Measurements from ENCODE around the gene KCNF1. TPM values are rescaled to one million over a fixed set of nuclear protein-coding genes. Genes with fewer than 3 reads are reported as not detected.
"Not testable (repeated sequence)": the region's sequence is repeated elsewhere in the genome, so short reads cannot be mapped to it uniquely, and the experiment has no call there.

The KCNF1 gene
- total RNA-seq, 2 donors from 2014 or later: 5.2 to 17.0 TPM

DNA sequence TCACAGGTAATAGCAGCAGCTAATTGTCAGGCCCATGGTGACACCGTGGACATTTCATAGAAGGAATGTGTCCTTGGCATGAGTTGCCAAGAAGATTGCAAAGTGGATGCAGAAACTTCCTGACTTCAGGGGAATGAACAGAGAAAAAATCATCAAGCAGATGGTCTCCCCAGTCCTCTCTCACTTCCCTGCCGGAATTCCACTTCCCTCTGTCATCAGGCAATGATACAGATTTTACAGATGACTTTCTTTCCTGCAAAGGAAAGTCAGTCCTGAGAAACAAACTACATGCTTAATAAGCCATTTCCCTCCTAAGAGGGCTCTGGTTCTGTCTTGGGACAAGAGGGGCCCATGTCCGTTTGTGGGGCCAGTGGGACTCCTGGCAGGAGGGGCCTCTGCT lies 45.7 kb downstream of the KCNF1 start:
- H3K27ac ChIP-seq (ENCODE audit: low read depth, low read length): no peak overlapping the region
- Mint-ChIP-seq H3K27ac (no peak overlapping the region), H3K9me3 (peaks cover 8% of the 10 kb centered on the region), H3K27me3 (ENCODE audit: insufficient read depth) (no peaks in the 10 kb centered on the region), H3K4me3 (no peak overlapping the region), H3K36me3 (ENCODE audit: low read depth) (peaks cover 3% of the 10 kb centered on the region), H3K4me1 (peaks cover 7% of the 10 kb centered on the region)
- no peaks in the 10 kb centered on the region for H3K9me3 ChIP-seq (ENCODE audit: control insufficient read depth, low read length)
- no peak overlapping the region for H3K9ac ChIP-seq (ENCODE audit: extremely low read depth, low read length, poor library complexity, severe bottlenecking)
- H3K4me1 ChIP-seq (ENCODE audit: control insufficient read depth, insufficient read depth, low read length): peaks cover 8% of the 10 kb centered on the region
- 95 to 100% methylated on average over 2 to 3 of the region's 3 CpGs for WGBS, 2 experiments (ENCODE audit: insufficient coverage in 1 of 2, insufficient read length in 1 of 2)
- no peak for DNase-seq
- TF ChIP-seq, protein P1, sequence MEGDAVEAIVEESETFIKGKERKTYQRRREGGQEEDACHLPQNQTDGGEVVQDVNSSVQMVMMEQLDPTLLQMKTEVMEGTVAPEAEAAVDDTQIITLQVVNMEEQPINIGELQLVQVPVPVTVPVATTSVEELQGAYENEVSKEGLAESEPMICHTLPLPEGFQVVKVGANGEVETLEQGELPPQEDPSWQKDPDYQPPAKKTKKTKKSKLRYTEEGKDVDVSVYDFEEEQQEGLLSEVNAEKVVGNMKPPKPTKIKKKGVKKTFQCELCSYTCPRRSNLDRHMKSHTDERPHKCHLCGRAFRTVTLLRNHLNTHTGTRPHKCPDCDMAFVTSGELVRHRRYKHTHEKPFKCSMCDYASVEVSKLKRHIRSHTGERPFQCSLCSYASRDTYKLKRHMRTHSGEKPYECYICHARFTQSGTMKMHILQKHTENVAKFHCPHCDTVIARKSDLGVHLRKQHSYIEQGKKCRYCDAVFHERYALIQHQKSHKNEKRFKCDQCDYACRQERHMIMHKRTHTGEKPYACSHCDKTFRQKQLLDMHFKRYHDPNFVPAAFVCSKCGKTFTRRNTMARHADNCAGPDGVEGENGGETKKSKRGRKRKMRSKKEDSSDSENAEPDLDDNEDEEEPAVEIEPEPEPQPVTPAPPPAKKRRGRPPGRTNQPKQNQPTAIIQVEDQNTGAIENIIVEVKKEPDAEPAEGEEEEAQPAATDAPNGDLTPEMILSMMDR (conservative IDR thresholded peaks at IDR 0.05): no peak
- H3K27me3 ChIP-seq (ENCODE audit: control insufficient read depth, insufficient read depth, low read length, poor library complexity, severe bottlenecking): no peaks in the 10 kb centered on the region
- no peak overlapping the region for H3K4me3 ChIP-seq (ENCODE audit: low read length)
- no peaks in the 10 kb centered on the region for H3K36me3 ChIP-seq (ENCODE audit: control insufficient read depth, insufficient read depth, low read length)

DNA sequence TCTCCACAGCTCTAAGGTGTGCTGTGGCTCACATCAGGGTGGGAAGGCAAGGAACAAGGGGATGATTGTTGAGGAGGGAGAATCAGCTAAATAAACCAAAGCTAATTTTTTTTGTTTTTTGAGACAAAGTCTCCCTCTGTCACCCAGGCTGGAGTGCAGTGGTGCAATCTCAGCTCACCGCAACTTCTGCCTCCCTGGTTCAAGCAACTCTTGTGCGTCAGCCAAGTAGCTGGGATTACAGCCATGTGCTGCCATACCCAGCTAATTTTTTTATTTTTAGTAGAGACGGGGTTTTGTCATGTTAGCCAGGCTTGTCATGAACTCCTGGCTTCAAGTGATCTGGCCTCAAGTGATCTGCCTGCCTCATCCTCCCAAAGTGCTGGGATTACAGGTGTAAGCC lies 46.7 kb downstream of the KCNF1 start:
- H3K36me3 ChIP-seq (ENCODE audit: control insufficient read depth, insufficient read depth, low read length); H3K4me1 ChIP-seq (ENCODE audit: control insufficient read depth, insufficient read depth, low read length); H3K9ac ChIP-seq (ENCODE audit: extremely low read depth, low read length, poor library complexity, severe bottlenecking); H3K27me3 Mint-ChIP-seq (ENCODE audit: insufficient read depth); H3K4me3 ChIP-seq (ENCODE audit: low read length); DNase-seq; H3K36me3 Mint-ChIP-seq (ENCODE audit: low read depth); H3K9me3 ChIP-seq (ENCODE audit: control insufficient read depth, low read length); H3K27ac Mint-ChIP-seq; H3K4me1 Mint-ChIP-seq; H3K9me3 Mint-ChIP-seq; H3K27me3 ChIP-seq (ENCODE audit: control insufficient read depth, insufficient read depth, low read length, poor library complexity, severe bottlenecking); H3K27ac ChIP-seq (ENCODE audit: low read depth, low read length); H3K4me3 Mint-ChIP-seq: not testable (repeated sequence)
- 78 to 91% methylated on average over 3 of the region's 3 CpGs for WGBS, 2 experiments (ENCODE audit: insufficient coverage in 1 of 2, insufficient read length in 1 of 2)

DNA sequence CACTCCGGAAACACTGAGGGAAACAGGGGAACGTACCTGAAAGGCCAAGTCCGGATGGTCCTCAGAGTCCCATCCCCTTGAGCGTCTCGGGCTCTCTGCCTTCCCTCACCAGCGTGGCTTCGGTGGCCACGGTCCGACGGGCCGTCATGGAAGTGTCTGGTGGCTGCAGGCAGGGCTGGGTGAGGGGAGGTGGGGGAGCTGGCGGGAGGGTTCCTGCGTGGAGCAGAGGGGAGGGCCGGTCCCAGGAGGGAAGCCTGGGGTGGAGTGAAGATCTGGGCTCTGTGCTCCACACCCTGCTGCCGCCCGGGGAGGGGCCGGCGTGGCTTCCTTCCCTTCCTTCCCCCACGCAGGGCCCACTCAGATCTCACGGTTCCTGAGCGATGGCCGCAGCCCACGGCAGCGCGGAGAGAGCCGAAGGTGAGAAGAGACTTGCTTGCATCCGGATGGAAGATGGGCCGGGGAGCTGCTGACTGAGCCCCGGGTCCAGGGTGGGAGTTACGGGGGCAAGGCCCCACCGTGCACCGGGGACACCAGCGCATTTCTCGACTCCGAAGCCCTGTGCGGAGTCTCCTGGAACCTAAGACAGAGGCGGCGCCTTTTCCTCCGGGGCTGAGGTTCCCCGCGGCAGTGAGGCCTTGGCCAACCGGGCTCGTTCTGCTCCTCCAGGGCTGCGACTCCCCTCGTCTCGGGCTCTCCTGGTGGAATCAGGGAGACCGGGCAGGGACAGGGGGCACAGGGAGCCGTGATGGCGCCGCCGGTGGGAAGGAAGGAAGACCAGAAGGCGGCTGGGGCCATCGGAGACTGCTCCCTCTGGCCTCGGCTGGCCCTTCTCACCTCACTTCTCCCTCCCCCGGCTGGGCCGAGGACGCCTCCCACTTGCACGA lies 49.1 kb downstream of the KCNF1 start:
- no peaks in the 10 kb centered on the region for H3K36me3 ChIP-seq (ENCODE audit: control insufficient read depth, insufficient read depth, low read length)
- H3K4me1 Mint-ChIP-seq: peaks cover 13% of the 10 kb centered on the region
- H3K4me1 ChIP-seq (ENCODE audit: control insufficient read depth, insufficient read depth, low read length): peaks cover 8% of the 10 kb centered on the region
- no peaks in the 10 kb centered on the region for H3K36me3 Mint-ChIP-seq (ENCODE audit: low read depth)
- H3K9me3 Mint-ChIP-seq: no peaks in the 10 kb centered on the region
- no peak overlapping the region for H3K9ac ChIP-seq (ENCODE audit: extremely low read depth, low read length, poor library complexity, severe bottlenecking)
- H3K4me3 ChIP-seq (ENCODE audit: low read length): no peak overlapping the region
- no peak overlapping the region for H3K27ac Mint-ChIP-seq
- H3K4me3 Mint-ChIP-seq: no peak overlapping the region
- no peak overlapping the region for H3K27ac ChIP-seq (ENCODE audit: low read depth, low read length)
- peak; percentile 56 for DNase-seq
- no peaks in the 10 kb centered on the region for H3K9me3 ChIP-seq (ENCODE audit: control insufficient read depth, low read length)
- H3K27me3 ChIP-seq (ENCODE audit: control insufficient read depth, insufficient read depth, low read length, poor library complexity, severe bottlenecking): no peaks in the 10 kb centered on the region
- TF ChIP-seq, protein P1 (conservative IDR thresholded peaks at IDR 0.05): no peak
- H3K27me3 Mint-ChIP-seq (ENCODE audit: insufficient read depth): peaks cover 3% of the 10 kb centered on the region
- WGBS, 2 experiments (ENCODE audit: insufficient coverage in 1 of 2, insufficient read length in 1 of 2): 93 to 94% methylated on average over 26 to 58 of the region's 58 CpGs

All from endodermal cell (in vitro differentiated cells).